Trophoblast cell (in vitro differentiated cells and primary cell): ENCODE data around the gene DDX49.
"Not testable (repeated sequence)": the region's sequence is repeated elsewhere in the genome, so short reads cannot be mapped to it uniquely, and the experiment has no call there.

Experiments
- DNase-seq, 2 donors: peaks; one replicate each; pipeline ENCODE4 v3.0.0-alpha.2; 2016
- H2AFZ ChIP-seq: 2 replicates; pipeline ENCODE4 v1.6.1; 2013; ENCODE audit warnings: low read length, moderate library complexity, mild to moderate bottlenecking; ENCODE audit not compliant: insufficient read depth, poor library complexity
- H2AK5ac ChIP-seq: 2 replicates; pipeline ENCODE4 v1.6.1; 2013; ENCODE audit warnings: mild to moderate bottlenecking, low read length
- H2BK120ac ChIP-seq: 2 replicates; pipeline ENCODE4 v1.6.1; 2013; ENCODE audit warnings: low read length, mild to moderate bottlenecking, moderate library complexity; ENCODE audit not compliant: insufficient read depth, poor library complexity
- H2BK12ac ChIP-seq: 2 replicates; pipeline ENCODE4 v1.6.1; 2013; ENCODE audit warnings: mild to moderate bottlenecking, low read length, moderate library complexity
- H2BK5ac ChIP-seq: 2 replicates; pipeline ENCODE4 v1.6.1; 2013; ENCODE audit warnings: low read length, low read depth, moderate library complexity, mild to moderate bottlenecking; ENCODE audit not compliant: poor library complexity
- H3K14ac ChIP-seq: 2 replicates; pipeline ENCODE4 v1.6.1; 2013; ENCODE audit warnings: mild to moderate bottlenecking, low read length
- H3K18ac ChIP-seq: 2 replicates; pipeline ENCODE4 v1.6.1; 2013; ENCODE audit warnings: mild to moderate bottlenecking, low read length
- H3K23ac ChIP-seq: 2 replicates; pipeline ENCODE4 v1.6.1; 2013; ENCODE audit warnings: low read length
- H3K27ac ChIP-seq: 2 replicates; pipeline ENCODE4 v1.5.1; 2013; ENCODE audit warnings: low read depth, mild to moderate bottlenecking, inconsistent platforms, low read length, moderate library complexity
- H3K27me3 ChIP-seq: 2 replicates; pipeline ENCODE4 v1.6.1; 2013; ENCODE audit warnings: inconsistent platforms, mild to moderate bottlenecking, low read length, moderate library complexity; ENCODE audit not compliant: insufficient read depth
- H3K36me3 ChIP-seq, 2 experiments: 1 replicate in 1 of 2; 2 replicates in 1 of 2; pipeline ENCODE4 v1.6.1; 2013; ENCODE audit warnings: low read length in 2 of 2, mild to moderate bottlenecking in 2 of 2, moderate library complexity in 1 of 2; ENCODE audit not compliant: insufficient read depth in 2 of 2, control insufficient read depth in 1 of 2
- H3K4ac ChIP-seq: 2 replicates; pipeline ENCODE4 v1.6.1; 2013; ENCODE audit warnings: low read depth, mild to moderate bottlenecking, low read length, moderate library complexity
- H3K4me1 ChIP-seq, 2 experiments: 1 replicate in 1 of 2; 2 replicates in 1 of 2; pipeline ENCODE4 v1.6.1; 2013; ENCODE audit warnings: low read length in 2 of 2, mild to moderate bottlenecking in 2 of 2, moderate library complexity in 1 of 2; ENCODE audit not compliant: insufficient read depth in 2 of 2, control insufficient read depth in 1 of 2
- H3K4me2 ChIP-seq: 2 replicates; pipeline ENCODE4 v1.6.1; 2013; ENCODE audit warnings: inconsistent platforms, mild to moderate bottlenecking, low read length, moderate library complexity
- H3K4me3 ChIP-seq: 2 replicates; pipeline ENCODE4 v1.5.1; 2013; ENCODE audit warnings: mild to moderate bottlenecking, low read depth, low read length, inconsistent platforms
- H3K79me1 ChIP-seq: one replicate; pipeline ENCODE4 v1.6.1; 2013; ENCODE audit warnings: low read length
- H3K79me2 ChIP-seq: 2 replicates; pipeline ENCODE4 v1.6.1; 2013; ENCODE audit warnings: low read length, mild to moderate bottlenecking; ENCODE audit not compliant: control insufficient read depth, insufficient read depth, poor library complexity
- H3K9ac ChIP-seq: 2 replicates; pipeline ENCODE4 v1.6.1; 2013; ENCODE audit warnings: mild to moderate bottlenecking, low read length
- H3K9me3 ChIP-seq: 2 replicates; pipeline ENCODE4 v1.6.1; 2013; ENCODE audit warnings: low read depth, mild to moderate bottlenecking, control low read depth, inconsistent platforms, low read length; ENCODE audit not compliant: insufficient read depth
- H4K12ac ChIP-seq: 2 replicates; pipeline ENCODE4 v1.6.1; 2013; ENCODE audit warnings: low read depth, mild to moderate bottlenecking, low read length, moderate library complexity
- H4K8ac ChIP-seq: 2 replicates; pipeline ENCODE4 v1.6.1; 2013; ENCODE audit warnings: low read depth, mild to moderate bottlenecking, low read length, moderate library complexity
- H4K91ac ChIP-seq: one replicate; pipeline ENCODE4 v1.6.1; 2013; ENCODE audit warnings: low read depth, mild to moderate bottlenecking, low read length, moderate library complexity
- WGBS: extraction: QIAGEN DNeasy Blood & Tissue Kit; methylation state at CpG from one replicate; pipeline ENCODE4 v1.1.7; 2013; ENCODE audit warnings: missing lambda C conversion rate; ENCODE audit not compliant: insufficient read length, insufficient coverage; ENCODE audit errors: extremely low coverage; 5-methylcytosine and 5-hydroxymethylcytosine counted together

Gene DDX49

GRCh38 chr19:18951721-18952281, 32.3 kb downstream of the DDX49 start:
- Histone ChIP-seq H2BK12ac (no peak overlapping the region), H4K12ac (no peak overlapping the region), H3K27me3 (no peaks in the 10 kb centered on the region), H3K79me1 (no peaks in the 10 kb centered on the region), H3K14ac (no peak overlapping the region), H3K4me3 (no peak overlapping the region), H3K9me3 (peaks cover 3% of the 10 kb centered on the region), H2AK5ac (no peak overlapping the region), H4K8ac (no peak overlapping the region), H3K4ac (no peak overlapping the region), H3K4me1 (peaks cover 3 to 4% of the 10 kb centered on the region in 2 experiments), H3K9ac (no peak overlapping the region), H2AFZ (no peak overlapping the region), H3K23ac (no peak overlapping the region), H3K4me2 (no peak overlapping the region), H3K36me3 (no peaks in the 10 kb centered on the region), H4K91ac (no peak overlapping the region), H2BK5ac (no peak overlapping the region), H2BK120ac (no peak overlapping the region), H3K18ac (no peak overlapping the region), H3K79me2 (no peaks in the 10 kb centered on the region), H3K27ac (peak overlapping the region; percentile 22)
- peak; percentile 98 to 99 for DNase-seq
- WGBS, result no CpG with 5 or more reads among the region's 7 CpGs

- not testable (repeated sequence) for H3K14ac ChIP-seq
- WGBS, result no CpG with 5 or more reads among the region's 17 CpGs
Observed at GRCh38 chr19:18952364-18953003, 33.0 kb downstream of the DDX49 start.

GRCh38 chr19:18954094-18954493, 34.6 kb downstream of the DDX49 start:
- H3K14ac ChIP-seq, result no peak overlapping the region
- no peak overlapping the region for H2AFZ ChIP-seq
- H3K9ac ChIP-seq, result no peak overlapping the region
- peaks cover 3 to 4% of the 10 kb centered on the region in 2 experiments for H3K4me1 ChIP-seq
- H3K18ac ChIP-seq, result no peak overlapping the region
- H3K79me1 ChIP-seq, result no peaks in the 10 kb centered on the region
- H2AK5ac ChIP-seq, result no peak overlapping the region
- no peak overlapping the region for H4K8ac ChIP-seq
- no peak overlapping the region for H3K4me2 ChIP-seq
- no peak overlapping the region for H2BK120ac ChIP-seq
- no peak overlapping the region for H3K4me3 ChIP-seq
- peaks cover 3% of the 10 kb centered on the region for H3K9me3 ChIP-seq
- H3K23ac ChIP-seq, result no peak overlapping the region
- WGBS, result 100% methylated on average over 1 of the region's 3 CpGs
- no peak overlapping the region for H2BK5ac ChIP-seq
- no peak overlapping the region for H4K12ac ChIP-seq
- DNase-seq, result no peak
- no peaks in the 10 kb centered on the region for H3K27me3 ChIP-seq
- H3K79me2 ChIP-seq, result no peaks in the 10 kb centered on the region
- no peak overlapping the region for H2BK12ac ChIP-seq
- H4K91ac ChIP-seq, result no peak overlapping the region
- no peak overlapping the region for H3K27ac ChIP-seq
- no peak overlapping the region for H3K4ac ChIP-seq
- no peaks in the 10 kb centered on the region for H3K36me3 ChIP-seq

More at GRCh38 chr19:18952364-18953003, 33.0 kb downstream of the DDX49 start:
- not testable (repeated sequence) for H3K9me3 ChIP-seq, H4K8ac ChIP-seq, H2BK120ac ChIP-seq, H3K9ac ChIP-seq, H3K23ac ChIP-seq, H4K12ac ChIP-seq, H3K79me2 ChIP-seq, H3K4ac ChIP-seq, H3K27ac ChIP-seq, H3K79me1 ChIP-seq, H2AK5ac ChIP-seq, H3K18ac ChIP-seq, H2BK12ac ChIP-seq, H3K36me3 ChIP-seq, H2BK5ac ChIP-seq, H3K27me3 ChIP-seq, H2AFZ ChIP-seq, H3K4me3 ChIP-seq, H3K4me1 ChIP-seq, H3K4me2 ChIP-seq, H4K91ac ChIP-seq
- DNase-seq, result peak; percentile 95 to 97

- no peak overlapping the region for H3K27ac ChIP-seq
- 100% methylated on average over 2 of the region's 2 CpGs for WGBS
- no peak overlapping the region for H3K9ac ChIP-seq
Observed at GRCh38 chr19:18955042-18955441, 35.5 kb downstream of the DDX49 start.

More at GRCh38 chr19:18955042-18955441, 35.5 kb downstream of the DDX49 start:
- H2BK12ac ChIP-seq, result no peak overlapping the region
- H2BK5ac ChIP-seq, result no peak overlapping the region
- H3K4ac ChIP-seq, result no peak overlapping the region
- no peaks in the 10 kb centered on the region for H3K36me3 ChIP-seq
- H3K18ac ChIP-seq, result no peak overlapping the region
- no peak overlapping the region for H2AFZ ChIP-seq
- H3K4me3 ChIP-seq, result no peak overlapping the region
- no peak overlapping the region for H2AK5ac ChIP-seq
- H3K79me1 ChIP-seq, result no peaks in the 10 kb centered on the region
- no peak overlapping the region for H3K4me2 ChIP-seq
- no peak for DNase-seq
- no peak overlapping the region for H3K23ac ChIP-seq
- no peak overlapping the region for H2BK120ac ChIP-seq
- peaks cover 3 to 4% of the 10 kb centered on the region in 2 experiments for H3K4me1 ChIP-seq
- no peak overlapping the region for H4K8ac ChIP-seq
- no peak overlapping the region for H4K12ac ChIP-seq
- H3K14ac ChIP-seq, result no peak overlapping the region
- H3K79me2 ChIP-seq, result no peaks in the 10 kb centered on the region
- no peaks in the 10 kb centered on the region for H3K27me3 ChIP-seq
- peaks cover 3% of the 10 kb centered on the region for H3K9me3 ChIP-seq
- H4K91ac ChIP-seq, result no peak overlapping the region
